Astrocyte of the spinal cord (primary cell): ENCODE data around the gene CCDC192.

Source experiments
- DNase-seq: peaks from one replicate; pipeline ENCODE4 v3.0.0; 2011; ENCODE audit warnings: low read depth, low spot score
- H3K4me3 ChIP-seq: 2 replicates; pipeline ENCODE4 v1.5.1; 2011; ENCODE audit warnings: low read depth, mild to moderate bottlenecking, low read length, moderate library complexity
- CTCF ChIP-seq: IDR thresholded peaks from 2 replicates; pipeline ENCODE4 v1.5.1; 2012; ENCODE audit warnings: low read depth, mild to moderate bottlenecking, low read length, inconsistent platforms
- in situ Hi-C: cut with HindIII; loops from 2 replicates; pipeline ENCODE4 v1.10.0; 2017; ENCODE audit warnings: low sequenced_read_pairs

CCDC192 gene

GRCh38 chr5:127931396-127931795 is 228.2 kb downstream of the CCDC192 start:
- in situ Hi-C loops, result no loop called here
- no peak for TF ChIP-seq CTCF
- no peak overlapping the region for H3K4me3 ChIP-seq
- DNase-seq, result no peak

GRCh38 chr5:127933348-127933747 is 230.2 kb downstream of the CCDC192 start:
- no peak for TF ChIP-seq CTCF
- no peak for DNase-seq
- in situ Hi-C loops, result no loop called here
- no peak overlapping the region for H3K4me3 ChIP-seq

GRCh38 chr5:127934791-127935256 is 231.6 kb downstream of the CCDC192 start:
- no peak for TF ChIP-seq CTCF
- peak; percentile 75 for DNase-seq
- in situ Hi-C loops, result no loop called here

GRCh38 chr5:127935398-127935797 is 232.2 kb downstream of the CCDC192 start:
- no peak for DNase-seq
- TF ChIP-seq CTCF, result no peak
- in situ Hi-C loops, result no loop called here
- no peak overlapping the region for H3K4me3 ChIP-seq

More at GRCh38 chr5:127934791-127935256, 231.6 kb downstream of the CCDC192 start:
- H3K4me3 ChIP-seq, result no peak overlapping the region

DNA sequence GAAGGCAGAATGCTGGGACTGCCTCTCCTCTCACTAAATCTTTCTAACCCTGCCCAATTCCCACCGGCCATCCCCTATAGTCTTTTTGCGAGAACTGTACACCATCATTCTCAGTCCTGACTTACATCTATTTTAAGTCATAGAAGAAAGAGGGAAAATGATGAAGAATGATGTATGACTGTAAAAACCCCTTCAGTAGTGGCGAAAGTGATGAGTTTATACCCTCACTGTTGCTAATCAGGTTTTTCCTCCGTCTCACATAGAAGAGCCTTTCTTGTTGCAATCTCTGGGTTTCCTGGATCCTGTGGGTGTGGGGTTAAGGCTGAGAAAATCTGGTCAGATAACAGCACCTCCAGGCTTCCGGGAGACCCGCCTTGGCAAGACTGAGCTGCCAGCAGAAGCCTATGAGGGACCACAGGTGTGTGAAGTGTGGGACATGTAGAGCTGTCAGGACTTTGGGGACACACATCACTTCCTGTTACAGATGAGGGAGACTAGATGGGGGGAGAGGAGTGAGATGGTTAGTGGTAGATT is 233.3 kb downstream of the CCDC192 start:
- DNase-seq, result no peak
- in situ Hi-C loops, result no loop called here
- TF ChIP-seq CTCF, result no peak
- H3K4me3 ChIP-seq, result no peak overlapping the region

DNA sequence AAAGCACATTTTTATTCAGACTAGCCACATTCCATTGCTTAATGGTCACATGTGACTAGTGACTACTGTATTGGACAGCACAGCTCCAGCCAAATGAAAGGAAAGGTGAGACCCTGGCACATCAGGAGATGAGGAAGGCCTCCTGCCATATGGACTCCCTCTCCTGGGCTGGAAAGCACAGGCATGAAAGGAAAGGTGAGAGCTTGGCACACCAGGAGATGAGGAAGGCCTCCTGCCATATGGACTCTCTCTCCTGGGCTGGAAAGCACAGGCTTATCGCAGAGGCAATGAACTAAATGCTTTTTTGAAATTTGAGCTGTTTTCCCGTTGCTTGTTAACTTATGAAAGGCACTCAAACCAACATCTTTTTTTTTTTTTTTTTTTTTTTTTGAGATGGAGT is 235.6 kb downstream of the CCDC192 start:
- DNase-seq, result no peak
- H3K4me3 ChIP-seq, result no peak overlapping the region
- in situ Hi-C loops, result no loop called here
- TF ChIP-seq CTCF, result no peak
